Measurements from ENCODE around the gene GPATCH2.

Gene GPATCH2

DNA sequence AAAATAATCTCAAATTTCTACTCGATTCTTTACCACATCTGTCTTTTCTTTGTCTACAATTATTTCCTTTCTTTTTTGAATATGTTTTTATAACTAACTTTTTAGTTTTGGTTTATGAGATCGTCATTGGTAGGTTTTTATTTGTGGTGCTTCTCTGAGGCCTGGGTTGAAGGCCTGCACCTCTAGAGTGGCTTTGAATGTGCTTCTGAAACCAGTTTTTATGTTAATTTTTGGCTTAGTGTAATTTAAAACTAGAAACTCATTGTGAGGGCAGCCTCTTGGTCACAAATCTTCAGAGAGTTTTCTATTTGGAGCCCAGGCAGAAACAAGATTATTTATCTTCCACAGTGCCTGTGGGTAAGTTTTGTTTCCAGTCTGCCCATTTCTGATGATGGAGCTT, 187.0 kb downstream of the GPATCH2 start:
- H3K9me3 ChIP-seq (ENCODE audit: insufficient read depth, low read depth, low read length): no peaks in the 10 kb centered on the region
- H3K4me2 ChIP-seq (ENCODE audit: low read length): no peak overlapping the region
- H2BK5ac ChIP-seq (ENCODE audit: low read depth, low read length, poor library complexity): no peak overlapping the region
- no peak overlapping the region for H2AFZ ChIP-seq (ENCODE audit: insufficient read depth, low read length, poor library complexity)
- H3K4ac ChIP-seq (ENCODE audit: low read depth, low read length): no peak overlapping the region
- H3K27ac ChIP-seq (ENCODE audit: low read depth, low read length): no peak overlapping the region
- H4K8ac ChIP-seq (ENCODE audit: low read depth, low read length): no peak overlapping the region
- no peaks in the 10 kb centered on the region for H3K79me2 ChIP-seq (ENCODE audit: control insufficient read depth, insufficient read depth, low read length, poor library complexity)
- H3K36me3 ChIP-seq (ENCODE audit: control insufficient read depth in 1 of 2, insufficient read depth in 2 of 2, low read length in 2 of 2): peaks cover 0 to 2% of the 10 kb centered on the region in 2 experiments
- WGBS (ENCODE audit: extremely low coverage, insufficient coverage, insufficient read length): 100% methylated on average over 1 of the region's 2 CpGs
- H3K14ac ChIP-seq (ENCODE audit: low read length): no peak overlapping the region
- no peaks in the 10 kb centered on the region for H3K4me1 ChIP-seq (ENCODE audit: control insufficient read depth in 1 of 2, insufficient read depth in 2 of 2, low read length in 2 of 2)
- no peak overlapping the region for H3K9ac ChIP-seq (ENCODE audit: low read length)
- H3K4me3 ChIP-seq (ENCODE audit: low read depth, low read length): no peak overlapping the region
- no peak overlapping the region for H4K12ac ChIP-seq (ENCODE audit: low read depth, low read length)
- no peak for DNase-seq
- H4K91ac ChIP-seq (ENCODE audit: low read depth, low read length): no peak overlapping the region
- H2BK12ac ChIP-seq (ENCODE audit: low read length): no peak overlapping the region
- no peak overlapping the region for H3K18ac ChIP-seq (ENCODE audit: low read length)
- H2BK120ac ChIP-seq (ENCODE audit: insufficient read depth, low read length, poor library complexity): no peak overlapping the region
- H3K27me3 ChIP-seq (ENCODE audit: insufficient read depth, low read length): no peaks in the 10 kb centered on the region
- H3K23ac ChIP-seq (ENCODE audit: low read length): no peak overlapping the region
- H3K79me1 ChIP-seq (ENCODE audit: low read length): no peaks in the 10 kb centered on the region
- no peak overlapping the region for H2AK5ac ChIP-seq (ENCODE audit: low read length)

GRCh38 chr1:217437376-217437775, 193.5 kb downstream of the GPATCH2 start:
- Histone ChIP-seq H3K79me1 (ENCODE audit: low read length) (no peaks in the 10 kb centered on the region), H3K4me3 (ENCODE audit: low read depth, low read length) (no peak overlapping the region), H3K27ac (ENCODE audit: low read depth, low read length) (no peak overlapping the region), H3K18ac (ENCODE audit: low read length) (no peak overlapping the region), H3K79me2 (ENCODE audit: control insufficient read depth, insufficient read depth, low read length, poor library complexity) (no peaks in the 10 kb centered on the region), H3K36me3 (ENCODE audit: control insufficient read depth in 1 of 2, insufficient read depth in 2 of 2, low read length in 2 of 2) (peaks cover 0 to 4% of the 10 kb centered on the region in 2 experiments), H3K9me3 (ENCODE audit: insufficient read depth, low read depth, low read length) (no peaks in the 10 kb centered on the region), H3K4me2 (ENCODE audit: low read length) (no peak overlapping the region), H2BK120ac (ENCODE audit: insufficient read depth, low read length, poor library complexity) (no peak overlapping the region), H2BK5ac (ENCODE audit: low read depth, low read length, poor library complexity) (no peak overlapping the region), H3K27me3 (ENCODE audit: insufficient read depth, low read length) (no peaks in the 10 kb centered on the region), H2AK5ac (ENCODE audit: low read length) (no peak overlapping the region), H3K14ac (ENCODE audit: low read length) (no peak overlapping the region), H4K8ac (ENCODE audit: low read depth, low read length) (no peak overlapping the region), H3K23ac (ENCODE audit: low read length) (no peak overlapping the region), H2BK12ac (ENCODE audit: low read length) (no peak overlapping the region), H3K9ac (ENCODE audit: low read length) (no peak overlapping the region), H4K12ac (ENCODE audit: low read depth, low read length) (no peak overlapping the region), H4K91ac (ENCODE audit: low read depth, low read length) (no peak overlapping the region), H2AFZ (ENCODE audit: insufficient read depth, low read length, poor library complexity) (no peak overlapping the region), H3K4ac (ENCODE audit: low read depth, low read length) (no peak overlapping the region), H3K4me1 (ENCODE audit: control insufficient read depth in 1 of 2, insufficient read depth in 2 of 2, low read length in 2 of 2) (no peaks in the 10 kb centered on the region)
- no peak for DNase-seq
- WGBS (ENCODE audit: extremely low coverage, insufficient coverage, insufficient read length): no CpG with 5 or more reads among the region's 3 CpGs

DNA sequence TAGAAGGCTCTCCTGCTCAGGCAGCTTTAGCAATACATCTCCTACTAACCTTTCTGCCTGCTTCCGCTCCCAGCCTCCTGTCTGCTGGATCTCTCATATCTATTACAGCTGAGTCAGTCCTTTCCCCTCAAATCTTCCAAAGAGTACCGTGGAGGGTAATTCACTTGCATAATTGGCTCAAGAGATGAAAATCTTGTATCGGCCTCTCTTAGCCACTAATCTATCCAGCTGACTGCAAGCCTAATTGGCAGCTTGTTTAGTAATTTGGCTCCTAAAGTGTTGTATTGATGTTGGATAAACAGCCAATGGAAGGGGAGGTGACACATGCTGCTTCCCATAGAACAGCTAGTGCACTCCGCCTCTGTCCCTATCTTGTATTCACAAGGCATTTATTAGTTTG, 195.7 kb downstream of the GPATCH2 start:
- no peaks in the 10 kb centered on the region for H3K4me1 ChIP-seq (ENCODE audit: control insufficient read depth in 1 of 2, insufficient read depth in 2 of 2, low read length in 2 of 2)
- H3K36me3 ChIP-seq (ENCODE audit: control insufficient read depth in 1 of 2, insufficient read depth in 2 of 2, low read length in 2 of 2): peaks cover 0 to 4% of the 10 kb centered on the region in 2 experiments
- H2BK120ac ChIP-seq (ENCODE audit: insufficient read depth, low read length, poor library complexity): no peak overlapping the region
- no peak overlapping the region for H3K14ac ChIP-seq (ENCODE audit: low read length)
- H3K27ac ChIP-seq (ENCODE audit: low read depth, low read length): no peak overlapping the region
- H3K79me1 ChIP-seq (ENCODE audit: low read length): no peaks in the 10 kb centered on the region
- H3K9ac ChIP-seq (ENCODE audit: low read length): no peak overlapping the region
- no CpG with 5 or more reads among the region's 4 CpGs for WGBS (ENCODE audit: extremely low coverage, insufficient coverage, insufficient read length)
- no peak overlapping the region for H3K4me3 ChIP-seq (ENCODE audit: low read depth, low read length)
- H3K27me3 ChIP-seq (ENCODE audit: insufficient read depth, low read length): no peaks in the 10 kb centered on the region
- H2BK12ac ChIP-seq (ENCODE audit: low read length): no peak overlapping the region
- H2AFZ ChIP-seq (ENCODE audit: insufficient read depth, low read length, poor library complexity): no peak overlapping the region
- no peak overlapping the region for H3K4ac ChIP-seq (ENCODE audit: low read depth, low read length)
- H3K9me3 ChIP-seq (ENCODE audit: insufficient read depth, low read depth, low read length): no peaks in the 10 kb centered on the region
- no peak overlapping the region for H4K91ac ChIP-seq (ENCODE audit: low read depth, low read length)
- no peaks in the 10 kb centered on the region for H3K79me2 ChIP-seq (ENCODE audit: control insufficient read depth, insufficient read depth, low read length, poor library complexity)
- H3K18ac ChIP-seq (ENCODE audit: low read length): no peak overlapping the region
- H2BK5ac ChIP-seq (ENCODE audit: low read depth, low read length, poor library complexity): no peak overlapping the region
- DNase-seq: no peak
- no peak overlapping the region for H3K4me2 ChIP-seq (ENCODE audit: low read length)
- H4K12ac ChIP-seq (ENCODE audit: low read depth, low read length): no peak overlapping the region
- no peak overlapping the region for H3K23ac ChIP-seq (ENCODE audit: low read length)
- no peak overlapping the region for H4K8ac ChIP-seq (ENCODE audit: low read depth, low read length)
- H2AK5ac ChIP-seq (ENCODE audit: low read length): no peak overlapping the region

DNA sequence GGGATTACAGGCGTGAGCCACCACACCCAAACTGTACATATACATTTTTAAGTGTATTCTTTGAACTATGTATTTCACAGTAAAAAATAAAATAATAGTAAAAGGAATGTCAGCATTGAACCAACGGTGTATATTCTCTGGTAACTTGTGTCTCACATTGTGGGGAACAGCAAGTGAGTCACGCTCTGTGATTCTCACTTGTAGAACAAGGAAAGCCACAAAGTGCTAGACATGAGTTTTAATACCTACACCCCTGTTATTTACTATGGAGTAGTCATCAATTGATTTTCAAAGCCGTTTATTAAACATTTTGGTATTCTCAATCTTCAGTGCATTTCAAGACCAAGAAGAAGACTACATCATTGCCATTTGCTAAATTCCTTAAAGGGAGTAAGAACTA, 197.2 kb downstream of the GPATCH2 start:
- no peak overlapping the region for H3K27ac ChIP-seq (ENCODE audit: low read depth, low read length)
- no peak overlapping the region for H3K9ac ChIP-seq (ENCODE audit: low read length)
- H3K4me2 ChIP-seq (ENCODE audit: low read length): no peak overlapping the region
- H4K12ac ChIP-seq (ENCODE audit: low read depth, low read length): no peak overlapping the region
- no peak overlapping the region for H2BK5ac ChIP-seq (ENCODE audit: low read depth, low read length, poor library complexity)
- no peak overlapping the region for H3K18ac ChIP-seq (ENCODE audit: low read length)
- H2BK12ac ChIP-seq (ENCODE audit: low read length): no peak overlapping the region
- no peak overlapping the region for H3K4ac ChIP-seq (ENCODE audit: low read depth, low read length)
- H3K14ac ChIP-seq (ENCODE audit: low read length): no peak overlapping the region
- H4K8ac ChIP-seq (ENCODE audit: low read depth, low read length): no peak overlapping the region
- H3K23ac ChIP-seq (ENCODE audit: low read length): no peak overlapping the region
- peaks cover 0 to 4% of the 10 kb centered on the region in 2 experiments for H3K36me3 ChIP-seq (ENCODE audit: control insufficient read depth in 1 of 2, insufficient read depth in 2 of 2, low read length in 2 of 2)
- WGBS (ENCODE audit: extremely low coverage, insufficient coverage, insufficient read length): no CpG with 5 or more reads among the region's 4 CpGs
- H2BK120ac ChIP-seq (ENCODE audit: insufficient read depth, low read length, poor library complexity): no peak overlapping the region
- H3K27me3 ChIP-seq (ENCODE audit: insufficient read depth, low read length): no peaks in the 10 kb centered on the region
- no peaks in the 10 kb centered on the region for H3K4me1 ChIP-seq (ENCODE audit: control insufficient read depth in 1 of 2, insufficient read depth in 2 of 2, low read length in 2 of 2)
- no peaks in the 10 kb centered on the region for H3K9me3 ChIP-seq (ENCODE audit: insufficient read depth, low read depth, low read length)
- no peaks in the 10 kb centered on the region for H3K79me2 ChIP-seq (ENCODE audit: control insufficient read depth, insufficient read depth, low read length, poor library complexity)
- H4K91ac ChIP-seq (ENCODE audit: low read depth, low read length): no peak overlapping the region
- no peak overlapping the region for H2AK5ac ChIP-seq (ENCODE audit: low read length)
- no peak for DNase-seq
- H2AFZ ChIP-seq (ENCODE audit: insufficient read depth, low read length, poor library complexity): no peak overlapping the region
- no peak overlapping the region for H3K4me3 ChIP-seq (ENCODE audit: low read depth, low read length)
- no peaks in the 10 kb centered on the region for H3K79me1 ChIP-seq (ENCODE audit: low read length)

All from trophoblast cell (in vitro differentiated cells and primary cell).